ENCODE measurements around the gene RBBP5. TPM values are rescaled to one million over a fixed set of nuclear protein-coding genes. Genes with fewer than 3 reads are reported as not detected.

RBBP5 gene
- total RNA-seq, 4 donors from 2014 or later, result 8.6 to 13.3 (median 12.0) TPM

DNA sequence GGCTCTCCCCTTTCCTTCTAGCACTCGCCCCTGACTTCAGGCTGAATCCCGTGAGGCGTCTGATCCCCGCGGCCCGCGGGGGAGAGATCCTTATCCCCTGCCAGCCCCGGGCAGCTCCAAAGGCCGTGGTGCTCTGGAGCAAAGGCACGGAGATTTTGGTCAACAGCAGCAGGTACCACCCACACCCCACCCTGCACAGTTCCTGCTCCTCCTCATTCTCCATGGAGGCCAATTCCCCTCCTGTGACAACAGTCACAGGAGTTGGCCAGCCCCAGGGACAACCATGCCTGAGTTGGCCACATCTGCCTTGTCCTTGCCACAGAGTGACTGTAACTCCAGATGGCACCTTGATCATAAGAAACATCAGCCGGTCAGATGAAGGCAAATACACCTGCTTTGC is 57.5 kb downstream of the RBBP5 start:
- Histone ChIP-seq H3K4me1 (peaks cover 11 to 25% (median 20%) of the 10 kb centered on the region in 4 donors), H3K36me3 (no peaks in the 10 kb centered on the region), H3K27ac (replicated peaks in 1 of 4) (no peak overlapping the region), H3K27me3 (no peaks in the 10 kb centered on the region), H3K4me3 (no peak overlapping the region), H3K9me3 (no peaks in the 10 kb centered on the region)
- no peak for TF ChIP-seq POLR2AphosphoS5 (IDR thresholded peaks at IDR 0.05)
- TF ChIP-seq, protein P1, sequence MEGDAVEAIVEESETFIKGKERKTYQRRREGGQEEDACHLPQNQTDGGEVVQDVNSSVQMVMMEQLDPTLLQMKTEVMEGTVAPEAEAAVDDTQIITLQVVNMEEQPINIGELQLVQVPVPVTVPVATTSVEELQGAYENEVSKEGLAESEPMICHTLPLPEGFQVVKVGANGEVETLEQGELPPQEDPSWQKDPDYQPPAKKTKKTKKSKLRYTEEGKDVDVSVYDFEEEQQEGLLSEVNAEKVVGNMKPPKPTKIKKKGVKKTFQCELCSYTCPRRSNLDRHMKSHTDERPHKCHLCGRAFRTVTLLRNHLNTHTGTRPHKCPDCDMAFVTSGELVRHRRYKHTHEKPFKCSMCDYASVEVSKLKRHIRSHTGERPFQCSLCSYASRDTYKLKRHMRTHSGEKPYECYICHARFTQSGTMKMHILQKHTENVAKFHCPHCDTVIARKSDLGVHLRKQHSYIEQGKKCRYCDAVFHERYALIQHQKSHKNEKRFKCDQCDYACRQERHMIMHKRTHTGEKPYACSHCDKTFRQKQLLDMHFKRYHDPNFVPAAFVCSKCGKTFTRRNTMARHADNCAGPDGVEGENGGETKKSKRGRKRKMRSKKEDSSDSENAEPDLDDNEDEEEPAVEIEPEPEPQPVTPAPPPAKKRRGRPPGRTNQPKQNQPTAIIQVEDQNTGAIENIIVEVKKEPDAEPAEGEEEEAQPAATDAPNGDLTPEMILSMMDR (IDR thresholded peaks at IDR 0.05), result no peak
- WGBS, result 89% methylated on average over 9 of the region's 11 CpGs
- no peak for DNase-seq (ENCODE audit: extremely low spot score)
- intact Hi-C loops (cut with DNase I), result no loop called here

DNA sequence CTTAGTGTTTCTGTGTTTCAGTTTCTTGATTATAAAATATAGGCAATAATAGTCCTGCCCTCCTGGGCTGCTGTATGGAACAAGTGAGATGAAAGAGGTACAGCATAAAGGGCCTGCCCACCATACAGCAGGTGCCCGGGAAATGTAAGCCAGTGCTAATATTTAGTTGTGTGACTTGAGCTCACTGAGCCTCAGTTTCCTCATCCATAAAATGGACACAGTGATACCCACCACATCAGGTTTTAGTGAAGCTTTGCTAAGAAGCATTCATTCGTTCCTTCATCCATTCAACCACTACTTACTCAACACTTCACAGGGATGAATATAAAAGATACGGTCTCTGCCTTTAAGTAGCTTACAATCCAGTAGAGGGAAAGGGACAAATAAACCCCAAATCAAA is 58.9 kb downstream of the RBBP5 start:
- Histone ChIP-seq H3K4me1 (peaks cover 6 to 12% (median 9%) of the 10 kb centered on the region in 4 donors), H3K27ac (replicated peaks in 1 of 4) (no peak overlapping the region), H3K36me3 (no peaks in the 10 kb centered on the region), H3K27me3 (peaks cover 0 to under 1% (median 0%) of the 10 kb centered on the region in 4 donors), H3K9me3 (no peaks in the 10 kb centered on the region), H3K4me3 (no peak overlapping the region)
- DNase-seq (ENCODE audit: extremely low spot score), result no peak
- TF ChIP-seq POLR2A (IDR thresholded peaks at IDR 0.05; ENCODE audit: low read depth) (no peak), EP300 (IDR thresholded peaks at IDR 0.05) (no peak), POLR2AphosphoS5 (IDR thresholded peaks at IDR 0.05) (no peak)
- TF ChIP-seq, protein P1 (IDR thresholded peaks at IDR 0.05), result no peak
- intact Hi-C loops (cut with DNase I), result no loop called here
- WGBS, result 96% methylated on average over 3 of the region's 3 CpGs

DNA sequence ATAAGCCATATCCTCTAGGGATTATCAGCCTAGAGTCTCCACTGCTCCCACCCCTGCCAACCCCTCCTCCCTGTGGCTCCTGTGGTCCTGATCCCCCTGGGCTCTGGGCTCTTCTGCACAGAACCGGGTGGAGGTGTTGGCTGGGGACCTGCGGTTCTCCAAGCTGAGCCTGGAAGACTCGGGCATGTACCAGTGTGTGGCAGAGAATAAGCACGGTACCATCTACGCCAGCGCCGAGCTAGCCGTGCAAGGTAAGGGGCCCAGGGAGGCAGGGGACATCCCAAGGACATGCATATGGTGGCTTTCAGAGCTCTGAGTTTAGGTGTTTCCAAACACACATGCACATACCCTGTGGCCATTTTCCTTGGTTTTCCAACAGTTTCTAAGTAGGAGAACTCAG is 59.5 kb downstream of the RBBP5 start:
- no peak for DNase-seq (ENCODE audit: extremely low spot score)
- Histone ChIP-seq H3K36me3 (no peaks in the 10 kb centered on the region), H3K9me3 (no peaks in the 10 kb centered on the region), H3K4me3 (no peak overlapping the region), H3K27ac (replicated peaks in 1 of 4) (no peak overlapping the region), H3K27me3 (peaks cover 0 to 3% (median 0%) of the 10 kb centered on the region in 4 donors), H3K4me1 (peaks cover 6 to 12% (median 9%) of the 10 kb centered on the region in 4 donors)
- intact Hi-C loops (cut with DNase I), result no loop called here
- 97% methylated on average over 5 of the region's 8 CpGs for WGBS
- TF ChIP-seq POLR2AphosphoS5 (IDR thresholded peaks at IDR 0.05) (no peak), POLR2A (IDR thresholded peaks at IDR 0.05; ENCODE audit: low read depth) (no peak), EP300 (IDR thresholded peaks at IDR 0.05) (no peak)
- TF ChIP-seq, protein P1 (IDR thresholded peaks at IDR 0.05), result no peak

DNA sequence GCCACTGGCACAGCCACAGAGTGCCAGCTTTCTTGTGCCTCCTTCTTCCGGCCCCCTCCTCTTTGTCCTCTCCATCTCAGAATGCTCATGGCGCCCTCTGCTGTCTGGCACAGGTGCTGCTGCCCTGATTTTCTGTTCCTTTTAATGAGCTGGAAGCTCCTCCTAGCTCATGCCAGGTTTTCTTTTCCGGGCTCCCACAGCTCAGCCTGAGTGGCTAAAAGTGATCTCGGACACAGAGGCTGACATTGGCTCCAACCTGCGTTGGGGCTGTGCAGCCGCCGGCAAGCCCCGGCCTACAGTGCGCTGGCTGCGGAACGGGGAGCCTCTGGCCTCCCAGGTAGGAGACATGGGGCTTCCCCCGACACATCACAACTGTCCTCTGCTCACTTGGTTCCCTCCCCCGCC is 60.1 kb downstream of the RBBP5 start:
- no peak for TF ChIP-seq EP300 (IDR thresholded peaks at IDR 0.05)
- TF ChIP-seq POLR2A (IDR thresholded peaks at IDR 0.05; ENCODE audit: low read depth), result no peak
- TF ChIP-seq POLR2AphosphoS5 (IDR thresholded peaks at IDR 0.05), result peak in 1 of 2 donors; percentile 36
- TF ChIP-seq, protein P1 (IDR thresholded peaks at IDR 0.05), result peak; percentile 82 to 89 (median 84)
- Histone ChIP-seq H3K9me3 (no peaks in the 10 kb centered on the region), H3K4me3 (no peak overlapping the region), H3K4me1 (peaks cover 6 to 12% (median 9%) of the 10 kb centered on the region in 4 donors), H3K27ac (replicated peaks in 1 of 4) (no peak overlapping the region), H3K36me3 (no peaks in the 10 kb centered on the region), H3K27me3 (peaks cover 0 to 3% (median 0%) of the 10 kb centered on the region in 4 donors)
- WGBS, result 37% methylated on average over 8 of the region's 13 CpGs
- no peak for DNase-seq (ENCODE audit: extremely low spot score)
- intact Hi-C loops (cut with DNase I), result loop anchor here (2.0 kb wide), 1 partner anchor 73 kb away; no protein-coding TSS in a partner anchor

DNA sequence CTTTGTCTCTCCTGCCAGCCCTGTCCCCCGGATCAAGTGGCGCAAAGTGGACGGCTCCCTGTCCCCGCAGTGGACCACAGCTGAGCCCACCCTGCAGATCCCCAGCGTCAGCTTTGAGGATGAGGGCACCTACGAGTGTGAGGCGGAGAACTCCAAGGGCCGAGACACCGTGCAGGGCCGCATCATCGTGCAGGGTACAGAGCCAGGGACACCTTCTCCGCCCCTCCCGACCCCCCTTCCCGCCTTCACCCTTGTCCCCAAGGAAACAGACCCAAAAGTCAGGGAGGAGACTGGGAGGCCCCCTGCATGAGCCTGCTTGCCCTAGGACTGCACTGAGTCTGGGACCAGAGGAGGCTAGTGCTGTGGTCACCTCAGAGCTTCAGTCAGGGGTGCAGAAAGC is 60.6 kb downstream of the RBBP5 start:
- H3K4me1 ChIP-seq, result peaks cover 6 to 12% (median 9%) of the 10 kb centered on the region in 4 donors
- H3K4me3 ChIP-seq, result no peak overlapping the region
- intact Hi-C loops (cut with DNase I), result loop anchor here (2.0 kb wide), 1 partner anchor 72 kb away; no protein-coding TSS in a partner anchor
- no peaks in the 10 kb centered on the region for H3K36me3 ChIP-seq
- WGBS, result 62% methylated on average over 11 of the region's 14 CpGs
- TF ChIP-seq, protein P1 (IDR thresholded peaks at IDR 0.05), result no peak
- TF ChIP-seq EP300 (IDR thresholded peaks at IDR 0.05) (no peak), POLR2AphosphoS5 (IDR thresholded peaks at IDR 0.05) (no peak), POLR2A (IDR thresholded peaks at IDR 0.05; ENCODE audit: low read depth) (no peak)
- H3K27me3 ChIP-seq, result peaks cover 0 to 3% (median 0%) of the 10 kb centered on the region in 4 donors
- H3K27ac ChIP-seq (replicated peaks in 1 of 4), result no peak overlapping the region
- H3K9me3 ChIP-seq, result no peaks in the 10 kb centered on the region
- no peak for DNase-seq (ENCODE audit: extremely low spot score)

All from esophagus muscularis mucosa (tissue), 4 donors.